Erythroblast (primary cell): ENCODE data around the gene TCF15.

ENCODE experiments used
- GATA1 ChIP-seq: IDR thresholded peaks from 2 replicates; pipeline ENCODE4 v1.6.1; 2011; ENCODE audit warnings: low read depth, mild to moderate bottlenecking, control low read depth, low read length, moderate library complexity
- POLR2A ChIP-seq: IDR thresholded peaks from 2 replicates; pipeline ENCODE4 v1.6.1; 2011; ENCODE audit warnings: mild to moderate bottlenecking, low read length

DNA sequence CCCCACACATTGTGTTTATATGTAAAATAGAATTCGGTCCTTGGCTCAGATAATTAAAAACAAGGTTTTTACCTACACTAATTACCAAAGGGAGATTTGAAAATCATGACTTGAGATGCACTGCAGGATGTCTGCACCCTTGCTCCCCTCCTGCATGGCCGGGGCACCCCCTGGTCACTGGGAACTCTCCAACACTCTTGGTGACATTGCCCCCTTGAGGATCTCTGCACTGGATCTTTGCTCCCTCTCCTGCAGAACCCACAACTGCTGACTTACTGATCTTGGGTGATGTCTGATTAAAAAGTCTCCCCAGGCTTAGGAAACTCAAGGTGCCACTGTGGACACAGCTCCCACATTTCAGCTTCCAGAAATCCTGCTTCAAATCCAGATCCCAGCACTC lies 49.4 kb downstream of the TCF15 start:
- TF ChIP-seq POLR2A (no peak), GATA1 (no peak)
